Stimulated activated naive CD8-positive, alpha-beta T cell treated with anti-CD3 and anti-CD28 coated beads, Interleukin-15, Interleukin-2, amounts not matched to agents 100 U/mL and 50 U/mL, for 24 hours (primary cell): ENCODE results near the gene C6orf58.
"Not testable (repeated sequence)": the region's sequence is repeated elsewhere in the genome, so short reads cannot be mapped to it uniquely, and the experiment has no call there.

Experiments used
- ATAC-seq: fragments of 150-1000 bp; cut with Tn5 transposase; one replicate; pipeline ENCODE4 v1.10.0; 2021
- DNase-seq: peaks from one replicate; pipeline ENCODE4 v3.0.0; 2021

C6orf58 gene

GRCh38 chr6:127590344-127590743, 13.4 kb downstream of the C6orf58 start:
- ATAC-seq (no peak), DNase-seq (no peak)

- no peak for ATAC-seq
- DNase-seq, result no peak
These were observed 16.0 kb downstream of the C6orf58 start for GRCh38 chr6:127592964-127593363.

GRCh38 chr6:127593456-127593855, 16.5 kb downstream of the C6orf58 start:
- DNase-seq, ATAC-seq: not testable (repeated sequence)

GRCh38 chr6:127606131-127606562, 29.2 kb downstream of the C6orf58 start:
- DNase-seq, result no peak
- ATAC-seq, result no peak

- no peak for ATAC-seq
- no peak for DNase-seq
These were observed 31.7 kb downstream of the C6orf58 start for GRCh38 chr6:127608554-127609270.

GRCh38 chr6:127618729-127619128, 41.8 kb downstream of the C6orf58 start:
- ATAC-seq, result no peak
- DNase-seq, result no peak

- ATAC-seq, result no peak
- DNase-seq, result no peak
These were observed 53.8 kb downstream of the C6orf58 start for GRCh38 chr6:127630800-127631199.

- DNase-seq (no peak), ATAC-seq (no peak)
These were observed 57.2 kb downstream of the C6orf58 start for GRCh38 chr6:127634178-127634577.

GRCh38 chr6:127635091-127635490, 58.1 kb downstream of the C6orf58 start:
- DNase-seq (no peak), ATAC-seq (no peak)

- ATAC-seq, result no peak
- DNase-seq, result no peak
These were observed 60.9 kb downstream of the C6orf58 start for GRCh38 chr6:127637830-127638409.
